ENCODE measurements around the gene METTL1.

DNA sequence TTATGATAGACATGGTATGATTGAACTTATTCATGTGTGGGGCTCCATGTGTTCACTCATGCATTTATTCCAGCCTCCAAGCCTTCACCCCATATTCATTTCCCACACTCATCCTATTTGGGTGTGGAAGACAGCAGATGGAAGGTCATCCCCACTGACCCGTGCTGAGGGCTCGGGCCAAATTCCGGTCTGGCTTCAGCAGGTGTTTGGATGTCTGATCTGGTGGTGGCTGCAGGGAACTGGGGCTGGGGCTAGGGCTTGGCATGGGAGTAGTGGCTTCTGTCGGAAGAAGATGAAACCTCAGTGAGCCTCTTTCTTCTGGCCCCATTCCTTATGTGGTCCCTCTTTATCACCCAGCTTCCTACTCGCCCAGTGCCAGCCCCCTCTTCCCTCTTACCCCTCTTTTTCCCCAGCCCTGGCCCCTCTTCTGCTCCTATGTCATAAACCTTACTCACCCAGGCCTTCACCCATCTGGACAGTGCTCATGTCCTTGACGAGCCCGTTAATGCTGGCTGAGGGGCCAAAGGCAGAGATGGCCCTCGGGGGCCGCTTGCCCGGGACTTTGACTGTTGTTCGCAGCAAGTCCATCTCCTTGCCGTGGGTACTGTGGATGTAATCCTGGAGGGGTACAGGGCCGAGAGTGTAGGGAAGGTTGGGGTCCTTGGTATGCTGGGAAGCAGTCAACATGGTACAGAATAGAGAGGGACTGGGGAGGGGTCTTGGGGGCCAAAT lies 41.4 kb downstream of the METTL1 start:
- TF ChIP-seq ZFX (IDR thresholded peaks at IDR 0.05; ENCODE audit: borderline replicate concordance) = no peak
- TF ChIP-seq, protein P1, sequence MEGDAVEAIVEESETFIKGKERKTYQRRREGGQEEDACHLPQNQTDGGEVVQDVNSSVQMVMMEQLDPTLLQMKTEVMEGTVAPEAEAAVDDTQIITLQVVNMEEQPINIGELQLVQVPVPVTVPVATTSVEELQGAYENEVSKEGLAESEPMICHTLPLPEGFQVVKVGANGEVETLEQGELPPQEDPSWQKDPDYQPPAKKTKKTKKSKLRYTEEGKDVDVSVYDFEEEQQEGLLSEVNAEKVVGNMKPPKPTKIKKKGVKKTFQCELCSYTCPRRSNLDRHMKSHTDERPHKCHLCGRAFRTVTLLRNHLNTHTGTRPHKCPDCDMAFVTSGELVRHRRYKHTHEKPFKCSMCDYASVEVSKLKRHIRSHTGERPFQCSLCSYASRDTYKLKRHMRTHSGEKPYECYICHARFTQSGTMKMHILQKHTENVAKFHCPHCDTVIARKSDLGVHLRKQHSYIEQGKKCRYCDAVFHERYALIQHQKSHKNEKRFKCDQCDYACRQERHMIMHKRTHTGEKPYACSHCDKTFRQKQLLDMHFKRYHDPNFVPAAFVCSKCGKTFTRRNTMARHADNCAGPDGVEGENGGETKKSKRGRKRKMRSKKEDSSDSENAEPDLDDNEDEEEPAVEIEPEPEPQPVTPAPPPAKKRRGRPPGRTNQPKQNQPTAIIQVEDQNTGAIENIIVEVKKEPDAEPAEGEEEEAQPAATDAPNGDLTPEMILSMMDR (IDR thresholded peaks at IDR 0.05) = no peak
